NCI-H2029 (cell line): ENCODE results near the gene UBL7.

Source experiments
- DNase-seq: peaks from one replicate; lab custom pipeline; 2025; lab: John Stamatoyannopoulos, UW

Gene UBL7

GRCh38 chr15:74408385-74408784 lies 52.6 kb downstream of the UBL7 start:
- DNase-seq: no peak

DNA sequence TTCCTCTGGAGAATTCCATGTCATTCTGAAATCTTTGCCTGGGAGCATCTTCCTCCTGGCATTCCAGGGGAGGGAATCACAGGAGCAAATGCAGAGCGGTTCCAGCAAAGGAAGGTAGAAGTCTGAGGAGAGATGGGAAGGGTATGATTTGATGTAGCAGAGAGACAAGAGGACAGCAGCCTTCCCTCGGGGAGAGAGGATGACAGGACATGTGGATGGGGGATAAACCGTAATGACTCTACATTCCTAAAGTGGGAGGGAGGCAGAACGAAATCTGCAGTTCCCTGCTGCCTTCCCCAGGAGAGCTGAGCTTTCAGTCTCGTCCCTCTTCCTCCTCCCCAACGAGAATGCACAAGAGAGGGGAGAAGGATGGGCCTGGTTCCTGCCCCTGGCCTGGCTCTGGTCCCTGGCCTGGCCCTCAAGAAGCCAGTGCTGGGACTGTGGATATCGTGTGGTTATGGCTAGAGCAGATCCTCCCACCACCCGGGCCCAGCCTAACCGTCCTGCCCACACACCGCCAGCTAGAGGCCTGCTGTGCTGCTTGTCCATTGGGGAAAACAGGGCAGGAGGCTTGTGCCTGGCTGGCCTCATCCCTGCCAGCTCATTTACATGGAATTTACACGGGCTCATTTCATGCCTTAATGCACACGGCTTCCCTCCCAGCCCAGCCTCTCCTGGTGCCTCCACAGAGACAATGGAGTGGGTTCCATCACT lies 53.8 kb downstream of the UBL7 start:
- no peak for DNase-seq

GRCh38 chr15:74406517-74406916 lies 54.4 kb downstream of the UBL7 start:
- DNase-seq: no peak

GRCh38 chr15:74405823-74406222 lies 55.1 kb downstream of the UBL7 start:
- DNase-seq: no peak

DNA sequence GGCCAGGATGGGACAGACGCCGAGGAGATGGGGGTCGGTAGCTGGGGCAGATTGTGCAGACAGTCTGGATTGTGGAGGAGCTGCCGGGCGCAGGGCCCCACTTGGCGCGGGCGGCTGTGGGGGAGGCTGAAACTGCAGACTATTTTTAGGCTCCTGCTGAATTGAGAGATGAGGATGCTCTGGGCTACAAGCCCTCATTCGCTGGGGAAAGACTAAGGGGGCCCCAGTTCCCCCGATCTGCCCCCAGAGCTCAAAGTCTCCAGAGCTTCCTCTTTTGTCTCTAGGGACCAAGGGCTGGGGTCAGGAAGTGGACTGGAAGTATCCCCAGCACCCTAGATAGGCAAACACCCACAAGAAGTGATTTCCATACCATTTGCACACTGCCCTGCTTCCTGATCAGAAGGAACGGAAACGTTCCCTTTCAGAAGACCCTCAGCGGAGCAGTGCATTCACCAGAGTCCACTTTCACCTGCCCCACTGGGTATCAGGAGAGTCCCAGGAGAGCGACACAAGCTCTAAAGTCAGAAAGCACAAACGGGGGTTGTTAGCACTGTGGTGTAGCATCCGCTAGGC lies 56.9 kb downstream of the UBL7 start:
- no peak for DNase-seq

DNA sequence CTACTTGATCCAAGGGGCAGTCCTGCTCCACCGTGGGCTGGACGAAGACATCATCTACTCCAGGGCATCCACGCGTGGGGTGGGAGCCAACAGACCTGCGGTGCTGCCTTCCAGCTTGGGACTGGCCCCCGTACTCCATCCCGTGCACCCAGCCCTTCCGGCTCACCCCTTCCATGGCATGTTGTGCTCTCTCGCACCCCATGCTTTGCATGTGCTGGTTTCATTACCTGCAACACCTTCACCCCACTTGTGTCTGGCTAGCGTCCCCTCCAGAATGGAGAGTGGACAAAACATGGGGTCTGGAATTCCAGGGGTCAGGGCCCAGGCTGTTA lies 57.4 kb downstream of the UBL7 start:
- DNase-seq: no peak

- DNase-seq: no peak
Observed at GRCh38 chr15:74402873-74403587, 57.9 kb downstream of the UBL7 start.

DNA sequence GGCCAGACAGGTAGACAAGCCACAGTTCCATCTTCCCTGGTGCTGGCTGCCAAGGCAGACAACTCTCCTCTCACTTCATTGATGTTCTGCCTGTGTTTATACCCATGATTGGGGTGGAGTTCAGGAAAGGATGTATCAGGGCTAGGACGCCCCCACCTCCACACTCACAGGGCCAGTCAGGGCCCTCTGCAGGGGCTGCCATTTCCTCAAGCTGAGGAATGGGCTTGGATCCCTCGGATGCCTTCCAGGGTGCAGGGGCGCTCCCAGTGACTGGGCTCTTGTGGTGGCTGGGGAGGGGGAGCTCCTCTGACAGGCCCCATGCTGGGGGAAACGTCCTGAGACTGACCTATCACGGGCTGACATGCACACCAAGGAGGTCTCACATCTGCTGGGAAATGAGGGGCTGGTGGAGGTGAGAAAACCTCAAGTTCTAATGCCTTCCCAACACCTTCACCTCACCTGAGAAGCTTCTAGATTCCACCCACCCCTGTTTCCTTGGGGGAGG lies 58.6 kb downstream of the UBL7 start:
- DNase-seq: no peak

DNA sequence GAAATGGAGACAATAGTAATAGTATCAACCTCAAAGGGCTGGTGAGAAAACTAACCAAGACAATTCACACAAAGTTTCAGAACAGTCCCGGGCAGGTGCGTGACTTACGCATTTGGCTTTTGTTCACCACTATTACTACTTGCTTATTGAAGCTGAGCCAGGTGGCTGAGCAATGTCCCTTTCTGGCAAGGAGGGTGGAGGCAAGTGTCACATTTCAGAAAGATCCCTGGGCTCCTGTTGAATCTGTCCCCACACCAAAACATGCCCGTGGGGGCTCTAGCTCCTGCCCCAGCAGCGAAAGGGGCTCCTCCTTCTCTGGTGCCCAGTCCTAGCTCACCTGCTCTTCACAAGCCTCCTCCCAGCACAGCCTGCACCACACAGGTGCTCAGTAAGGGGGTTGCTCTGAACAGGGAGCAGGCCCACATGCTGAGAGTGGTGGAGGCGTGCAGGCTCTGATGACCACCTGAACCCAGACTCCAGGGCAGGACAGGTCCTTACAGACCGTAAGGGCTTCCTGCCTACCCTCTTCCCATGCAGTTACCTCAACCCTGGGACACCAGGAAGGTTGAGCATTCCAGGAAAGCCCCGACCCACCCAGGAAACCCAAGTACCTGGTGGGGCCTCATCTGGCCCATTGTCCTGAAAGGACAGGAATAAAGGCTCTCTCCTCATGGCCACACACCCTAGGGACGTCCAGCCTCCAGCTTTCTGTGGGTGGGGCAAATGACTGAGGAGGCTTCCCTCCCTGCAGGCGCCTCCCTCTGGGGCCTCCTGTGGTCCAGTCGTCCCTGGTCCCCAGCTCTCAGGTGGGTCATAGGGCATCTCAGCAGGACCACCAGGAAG lies 59.8 kb downstream of the UBL7 start:
- no peak for DNase-seq

- no peak for DNase-seq
Observed at GRCh38 chr15:74400313-74400860, 60.6 kb downstream of the UBL7 start.

GRCh38 chr15:74399511-74400312 lies 61.2 kb downstream of the UBL7 start:
- DNase-seq: no peak

GRCh38 chr15:74399100-74399499 lies 61.9 kb downstream of the UBL7 start:
- DNase-seq: no peak

DNA sequence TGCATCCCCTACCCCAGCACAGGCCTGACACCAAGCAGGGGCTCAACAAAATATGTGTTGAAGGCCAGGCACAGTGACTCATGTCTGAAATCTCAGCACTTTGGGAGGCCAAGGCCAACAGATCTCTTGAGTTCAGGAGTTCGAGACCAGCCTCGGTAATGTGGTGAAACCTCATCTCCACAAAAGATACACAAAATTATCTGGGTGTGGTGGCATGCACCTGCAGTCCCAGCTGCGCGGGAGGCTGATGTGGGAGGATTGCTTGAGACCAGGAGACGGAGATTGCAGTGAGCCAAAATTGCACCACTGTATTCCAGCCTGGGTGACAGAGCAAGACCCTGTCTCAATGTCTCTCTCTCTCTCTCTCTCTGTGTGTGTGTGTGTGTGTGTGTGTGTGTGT lies 62.8 kb downstream of the UBL7 start:
- DNase-seq: no peak

GRCh38 chr15:74397239-74398068 lies 63.5 kb downstream of the UBL7 start:
- DNase-seq: no peak

DNA sequence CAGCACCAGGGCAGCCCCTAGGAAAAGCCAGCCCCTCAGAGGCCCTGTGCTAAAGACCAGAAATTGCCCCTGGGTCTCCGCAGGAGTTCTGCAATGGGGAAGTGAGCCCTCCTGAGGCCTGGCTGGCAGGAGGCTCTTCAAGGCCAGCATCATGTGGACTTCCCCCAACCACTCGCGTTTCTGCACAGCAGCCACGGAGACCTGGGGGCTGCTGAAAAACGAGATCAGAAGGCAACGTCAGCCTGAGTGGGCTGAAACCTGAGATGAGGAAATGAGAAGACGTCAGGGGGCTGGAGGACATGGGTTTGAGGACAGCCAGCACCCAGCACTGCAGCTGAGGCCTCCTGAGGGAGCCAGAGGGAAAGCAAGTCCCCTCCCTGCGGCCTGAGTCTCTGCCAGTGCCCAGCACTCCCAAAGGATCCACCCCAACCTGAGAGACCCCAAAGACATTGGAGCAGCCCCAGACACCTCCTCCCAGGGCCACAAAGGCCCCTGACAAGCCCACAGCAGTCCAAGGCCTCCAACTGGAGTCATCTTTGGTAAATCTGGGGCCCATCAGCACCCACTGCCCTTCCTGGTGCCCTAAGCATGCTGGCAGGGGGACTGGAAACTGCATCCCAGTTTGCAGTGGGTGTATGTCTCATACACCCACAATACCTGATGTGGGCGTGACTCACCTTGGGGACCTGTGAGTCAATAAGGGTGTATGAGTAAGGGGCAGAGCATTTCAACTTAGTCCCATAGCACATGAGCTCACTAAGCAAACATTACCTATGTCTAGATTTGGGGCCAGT lies 64.3 kb downstream of the UBL7 start:
- DNase-seq: no peak

- DNase-seq: no peak
Observed at GRCh38 chr15:74396146-74396438, 64.9 kb downstream of the UBL7 start.
